ENCODE data around the gene GABBR2. TPM values are rescaled to one million over a fixed set of nuclear protein-coding genes. Genes with fewer than 3 reads are reported as not detected.

GABBR2 gene
- total RNA-seq, 4 donors from 2014 or later: not detected

GRCh38 chr9:98341157-98342097 is 367.3 kb downstream of the GABBR2 start:
- TF ChIP-seq CTCF (IDR thresholded peaks at IDR 0.05): no peak
- DNase-seq (ENCODE audit: low spot score): no peak
- no peak for ATAC-seq (ENCODE audit: low FRiP score)

- no peak for ATAC-seq (ENCODE audit: low FRiP score)
- no peak for TF ChIP-seq CTCF (IDR thresholded peaks at IDR 0.05)
- DNase-seq (ENCODE audit: low spot score): no peak
Observed at GRCh38 chr9:98339987-98340800, 368.5 kb downstream of the GABBR2 start.

GRCh38 chr9:98335661-98336060 is 373.1 kb downstream of the GABBR2 start:
- ATAC-seq (ENCODE audit: low FRiP score): no peak
- DNase-seq (ENCODE audit: low spot score): no peak
- TF ChIP-seq CTCF (IDR thresholded peaks at IDR 0.05): no peak

GRCh38 chr9:98334796-98335195 is 373.9 kb downstream of the GABBR2 start:
- no peak for TF ChIP-seq CTCF (IDR thresholded peaks at IDR 0.05)
- no peak for ATAC-seq (ENCODE audit: low FRiP score)
- no peak for DNase-seq (ENCODE audit: low spot score)

- ATAC-seq (ENCODE audit: low FRiP score): no peak
- no peak for TF ChIP-seq CTCF (IDR thresholded peaks at IDR 0.05)
- no peak for DNase-seq (ENCODE audit: low spot score)
Observed at GRCh38 chr9:98333703-98334582, 374.8 kb downstream of the GABBR2 start.

GRCh38 chr9:98332405-98332831 is 376.3 kb downstream of the GABBR2 start:
- ATAC-seq (ENCODE audit: low FRiP score): no peak
- TF ChIP-seq CTCF (IDR thresholded peaks at IDR 0.05): no peak

More at GRCh38 chr9:98332405-98332831, 376.3 kb downstream of the GABBR2 start:
- no peak for DNase-seq (ENCODE audit: low spot score)

All from omental fat pad (tissue), 4 donors.